GM18873 (cell line): Measurements from ENCODE around the gene PLPPR4.

Experiments
- ATAC-seq: cut with Tn5 transposase; IDR thresholded peaks from one replicate; pipeline ENCODE4 v1.9.1; 2021; ENCODE audit warnings: mild to moderate bottlenecking, moderate library complexity, moderate number of reproducible peaks; ENCODE audit not compliant: unreplicated experiment, low FRiP score

Gene PLPPR4

GRCh38 chr1:99347041-99347684, 82.9 kb downstream of the PLPPR4 start:
- no peak for ATAC-seq

- ATAC-seq: no peak
These were observed 84.3 kb downstream of the PLPPR4 start for GRCh38 chr1:99348397-99349132.

- ATAC-seq: no peak
These were observed 88.5 kb downstream of the PLPPR4 start for GRCh38 chr1:99352821-99353220.

- no peak for ATAC-seq
These were observed 94.5 kb downstream of the PLPPR4 start for GRCh38 chr1:99358770-99359169.
